ENCODE data around the gene PKMYT1. TPM values are rescaled to one million over a fixed set of nuclear protein-coding genes. Genes with fewer than 3 reads are reported as not detected.

The PKMYT1 gene
- 2.7 and 3.0 TPM in 2 replicates for total RNA-seq

GRCh38 chr16:2980227-2981176 is at the start of gene PKMYT1:
Gene PKMYT1, minus strand, starts transcription at chr16:2980446. Its CDS starts 789 bp downstream, at chr16:2979657.

GRCh38 chr16:3023669-3024478 is 43.6 kb upstream of the PKMYT1 start, which contains the start of the genes HCFC1R1 and THOC6:
Gene HCFC1R1, minus strand, starts transcription at chr16:3023942. Its CDS starts 1 bp downstream, at chr16:3023941.
Gene THOC6, plus strand, starts transcription at chr16:3024035. Its CDS starts 292 bp downstream, at chr16:3024327.

GRCh38 chr16:3020247-3020603 is 40.0 kb upstream of the PKMYT1 start, which contains the start of gene TNFRSF12A:
Gene TNFRSF12A, plus strand, starts transcription at chr16:3020368. Its CDS starts 30 bp downstream, at chr16:3020398.

GRCh38 chr16:3017794-3018506 is 37.7 kb upstream of the PKMYT1 start, which contains the start of gene CLDN6:
Gene CLDN6, minus strand, starts transcription at chr16:3018183. Its CDS starts 2,162 bp downstream, at chr16:3016021.

GRCh38 chr16:3012828-3013420 is 32.7 kb upstream of the PKMYT1 start, which contains the start of gene CLDN9:
Gene CLDN9, plus strand, starts transcription at chr16:3012923. Its CDS starts 440 bp downstream, at chr16:3013363.

GRCh38 chr16:2968738-2969544 is 11.3 kb downstream of the PKMYT1 start, which contains the start of gene PAQR4:
Gene PAQR4, plus strand, starts transcription at chr16:2969348. Its CDS starts 327 bp downstream, at chr16:2969675.

GRCh38 chr16:2963723-2964474 is 16.3 kb downstream of the PKMYT1 start, which contains the start of gene KREMEN2:
Gene KREMEN2, plus strand, starts transcription at chr16:2964275. Its CDS starts 246 bp downstream, at chr16:2964521.

Other genes with a start within 250 kb of the PKMYT1 start
- 75.3 and 87.8 TPM in 2 replicates for gene SRRM2, start 227.8 kb downstream of the PKMYT1 start, total RNA-seq
- gene ELOB, start 203.2 kb downstream of the PKMYT1 start, total RNA-seq, result 326 and 385 TPM in 2 replicates
- gene PRSS33, start 192.9 kb downstream of the PKMYT1 start, total RNA-seq, result not detected in 2 replicates
- not detected in 2 replicates for gene PRSS41, start 182.0 kb downstream of the PKMYT1 start, total RNA-seq
- 3.8 TPM in 1 of 2 replicates, not detected in the other for gene PRSS21, start 163.2 kb downstream of the PKMYT1 start, total RNA-seq
- 2.1 and 2.5 TPM in 2 replicates for gene ZG16B, start 150.1 kb downstream of the PKMYT1 start, total RNA-seq
- not detected in 2 replicates for gene PRSS22, start 122.3 kb downstream of the PKMYT1 start, total RNA-seq
- gene FLYWCH2, start 97.2 kb downstream of the PKMYT1 start, total RNA-seq, result 74.9 and 165 TPM in 2 replicates
- gene FLYWCH1, start 68.5 kb downstream of the PKMYT1 start, total RNA-seq, result 27.7 and 33.2 TPM in 2 replicates
- gene KREMEN2, start 16.2 kb downstream of the PKMYT1 start, total RNA-seq, result 0.23 and 1.8 TPM in 2 replicates
- 1.8 and 4.0 TPM in 2 replicates for gene PAQR4, start 11.1 kb downstream of the PKMYT1 start, total RNA-seq
- gene CLDN9, start 32.5 kb upstream of the PKMYT1 start, total RNA-seq, result not detected in 2 replicates
- 0.12 and 0.51 TPM in 2 replicates for gene CLDN6, start 37.7 kb upstream of the PKMYT1 start, total RNA-seq
- 70.5 and 162 TPM in 2 replicates for gene TNFRSF12A, start 39.9 kb upstream of the PKMYT1 start, total RNA-seq
- gene HCFC1R1, start 43.5 kb upstream of the PKMYT1 start, total RNA-seq, result 64.4 and 69.3 TPM in 2 replicates
- 24.8 and 30.0 TPM in 2 replicates for gene THOC6, start 43.6 kb upstream of the PKMYT1 start, total RNA-seq
- gene BICDL2, start 56.5 kb upstream of the PKMYT1 start, total RNA-seq, result 0.23 TPM in 1 of 2 replicates, not detected in the other
- gene MMP25, start 66.1 kb upstream of the PKMYT1 start, total RNA-seq, result under 0.01 TPM in 1 of 2 replicates, not detected in the other
- 10.7 and 13.4 TPM in 2 replicates for gene IL32, start 85.2 kb upstream of the PKMYT1 start, total RNA-seq
- not detected in 2 replicates for gene ZSCAN10, start 118.8 kb upstream of the PKMYT1 start, total RNA-seq
- 10.3 and 10.6 TPM in 2 replicates for gene ZNF205, start 132.1 kb upstream of the PKMYT1 start, total RNA-seq
- 6.2 and 8.9 TPM in 2 replicates for gene ZNF213, start 154.6 kb upstream of the PKMYT1 start, total RNA-seq
- not detected in 2 replicates for gene OR1F1, start 207.8 kb upstream of the PKMYT1 start, total RNA-seq